Spleen (tissue), 7 donors: ENCODE measurements around the gene U2AF2.

Experiments used
- POLR2A ChIP-seq, 3 donors: fragments of 450-650 bp; IDR thresholded peaks; one replicate each; pipeline ENCODE4 v1.5.1; 2017; ENCODE audit warnings: antibody characterized with exemption in 3 of 3, mild to moderate bottlenecking in 1 of 3
- POLR2AphosphoS5 ChIP-seq, 3 donors: sonication (generic); formaldehyde crosslinking; IDR thresholded peaks; one replicate each; pipeline ENCODE4 v1.5.1; 2017; ENCODE audit warnings: antibody characterized with exemption in 3 of 3
- TF ChIP-seq, protein P1 (sequence below), 11 experiments: fragments of 200-600 bp in 7 of 11; fragments of 450-650 bp in 4 of 11; sonication (generic) in 4 of 11; IDR thresholded peaks in 8 of 11; conservative IDR thresholded peaks in 3 of 11; 1 replicate in 7 of 11; 2 replicates in 4 of 11; pipeline versions ENCODE4 v1.4.0 to v1.8.0; 2016 to 2021; ENCODE audit warnings: antibody characterized with exemption in 11 of 11, inconsistent platforms in 4 of 11, mild to moderate bottlenecking in 1 of 11
- donor health status: DM: no; HTN: no; CAD: no; lungs with moderate emphysema.
- donor health status: DM: no; HTN: no; CAD: no.
- donor health status: DM: no; HTN: no; CAD: no.

GRCh38 chr19:55700813-55701212 lies 46.0 kb downstream of the U2AF2 start:
- TF ChIP-seq, protein P1, sequence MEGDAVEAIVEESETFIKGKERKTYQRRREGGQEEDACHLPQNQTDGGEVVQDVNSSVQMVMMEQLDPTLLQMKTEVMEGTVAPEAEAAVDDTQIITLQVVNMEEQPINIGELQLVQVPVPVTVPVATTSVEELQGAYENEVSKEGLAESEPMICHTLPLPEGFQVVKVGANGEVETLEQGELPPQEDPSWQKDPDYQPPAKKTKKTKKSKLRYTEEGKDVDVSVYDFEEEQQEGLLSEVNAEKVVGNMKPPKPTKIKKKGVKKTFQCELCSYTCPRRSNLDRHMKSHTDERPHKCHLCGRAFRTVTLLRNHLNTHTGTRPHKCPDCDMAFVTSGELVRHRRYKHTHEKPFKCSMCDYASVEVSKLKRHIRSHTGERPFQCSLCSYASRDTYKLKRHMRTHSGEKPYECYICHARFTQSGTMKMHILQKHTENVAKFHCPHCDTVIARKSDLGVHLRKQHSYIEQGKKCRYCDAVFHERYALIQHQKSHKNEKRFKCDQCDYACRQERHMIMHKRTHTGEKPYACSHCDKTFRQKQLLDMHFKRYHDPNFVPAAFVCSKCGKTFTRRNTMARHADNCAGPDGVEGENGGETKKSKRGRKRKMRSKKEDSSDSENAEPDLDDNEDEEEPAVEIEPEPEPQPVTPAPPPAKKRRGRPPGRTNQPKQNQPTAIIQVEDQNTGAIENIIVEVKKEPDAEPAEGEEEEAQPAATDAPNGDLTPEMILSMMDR (IDR thresholded peaks at IDR 0.05 in 8 of 11, conservative IDR thresholded peaks at IDR 0.05 in 3 of 11), result no peak
- TF ChIP-seq POLR2A (IDR thresholded peaks at IDR 0.05) (no peak), POLR2AphosphoS5 (IDR thresholded peaks at IDR 0.05) (peak; percentile 22 to 62 (median 31))
